Mesenchymal stem cell (in vitro differentiated cells and primary cell): ENCODE results near the gene NTF3.

ENCODE experiments used
- DNase-seq: peaks from one replicate; pipeline ENCODE4 v3.0.0-alpha.2; 2013
- H2AFZ ChIP-seq: one replicate; pipeline ENCODE4 v1.6.1; 2013; ENCODE audit warnings: low read depth, mild to moderate bottlenecking, control low read depth, inconsistent platforms, low read length, moderate library complexity
- H2AK5ac ChIP-seq: 2 replicates; pipeline ENCODE4 v1.6.1; 2013; ENCODE audit warnings: low read length, moderate library complexity, mild to moderate bottlenecking, inconsistent platforms; ENCODE audit not compliant: severe bottlenecking
- H2BK120ac ChIP-seq: one replicate; pipeline ENCODE4 v1.6.1; 2013; ENCODE audit warnings: low read depth, mild to moderate bottlenecking, inconsistent platforms, low read length, moderate library complexity
- H2BK12ac ChIP-seq, 2 experiments: one replicate each; pipeline ENCODE4 v1.6.1; 2013; ENCODE audit warnings: inconsistent platforms in 2 of 2, low read length in 2 of 2, mild to moderate bottlenecking in 2 of 2, moderate library complexity in 2 of 2, control low read depth in 1 of 2
- H2BK15ac ChIP-seq: one replicate; pipeline ENCODE4 v1.6.1; 2013; ENCODE audit warnings: mild to moderate bottlenecking, low read depth, inconsistent platforms; ENCODE audit not compliant: poor library complexity, severe bottlenecking
- H2BK5ac ChIP-seq: 2 replicates; pipeline ENCODE4 v1.6.1; 2013; ENCODE audit warnings: low read depth, mild to moderate bottlenecking, low read length, control low read depth, inconsistent platforms; ENCODE audit not compliant: poor library complexity, severe bottlenecking
- H3K14ac ChIP-seq, 2 experiments: one replicate each; pipeline ENCODE4 v1.6.1; 2013; ENCODE audit warnings: inconsistent platforms in 2 of 2, low read length in 2 of 2, control low read depth in 1 of 2, mild to moderate bottlenecking in 1 of 2, moderate library complexity in 1 of 2
- H3K18ac ChIP-seq, 2 experiments: one replicate each; pipeline ENCODE4 v1.6.1; 2013; ENCODE audit warnings: inconsistent platforms in 2 of 2, low read length in 2 of 2, control low read depth in 1 of 2, low read depth in 1 of 2, mild to moderate bottlenecking in 1 of 2
- H3K23ac ChIP-seq, 2 experiments: one replicate each; pipeline ENCODE4 v1.6.1; 2013; ENCODE audit warnings: inconsistent platforms in 2 of 2, low read length in 2 of 2, mild to moderate bottlenecking in 2 of 2, moderate library complexity in 2 of 2, control low read depth in 1 of 2
- H3K27ac ChIP-seq: 2 replicates; pipeline ENCODE4 v1.5.1; 2013; ENCODE audit warnings: mild to moderate bottlenecking, moderate library complexity, low read length, control low read depth, inconsistent platforms; ENCODE audit not compliant: poor library complexity, severe bottlenecking
- H3K27me3 ChIP-seq, 2 experiments: 2 replicates each; pipeline versions ENCODE4 v1.6.1 to v1.7.0; 2013; ENCODE audit warnings: low read length in 2 of 2, mild to moderate bottlenecking in 2 of 2, moderate library complexity in 2 of 2, control low read depth in 1 of 2, inconsistent platforms in 1 of 2; ENCODE audit not compliant: control insufficient read depth in 1 of 2, insufficient read depth in 1 of 2
- H3K36me3 ChIP-seq, 2 experiments: 2 replicates each; pipeline versions ENCODE4 v1.6.1 to v1.7.0; 2013; ENCODE audit warnings: low read length in 2 of 2, control low read depth in 1 of 2, inconsistent platforms in 1 of 2, low read depth in 1 of 2, mild to moderate bottlenecking in 1 of 2; ENCODE audit not compliant: insufficient read depth in 2 of 2, control insufficient read depth in 1 of 2
- H3K4ac ChIP-seq, 2 experiments: one replicate each; pipeline ENCODE4 v1.6.1; 2013; ENCODE audit warnings: inconsistent platforms in 2 of 2, low read length in 2 of 2, mild to moderate bottlenecking in 2 of 2, moderate library complexity in 2 of 2, control low read depth in 1 of 2, low read depth in 1 of 2
- H3K4me1 ChIP-seq: 2 replicates; pipeline ENCODE4 v1.6.1; 2013; ENCODE audit warnings: low read depth, low read length, control low read depth; ENCODE audit not compliant: control insufficient read depth, insufficient read depth
- H3K4me2 ChIP-seq: 2 replicates; pipeline ENCODE4 v1.6.1; 2013; ENCODE audit warnings: low read length, mild to moderate bottlenecking, inconsistent platforms; ENCODE audit not compliant: poor library complexity, severe bottlenecking
- H3K4me3 ChIP-seq, 2 experiments: 2 replicates each; pipeline versions ENCODE4 v1.5.1 to v1.7.0; 2013; ENCODE audit warnings: low read length in 2 of 2, mild to moderate bottlenecking in 2 of 2, control low read depth in 1 of 2, low read depth in 1 of 2; ENCODE audit not compliant: insufficient read depth in 1 of 2
- H3K79me1 ChIP-seq: replicated peaks from 2 replicates; pipeline ENCODE4 v1.6.1; 2013; ENCODE audit warnings: mild to moderate bottlenecking, control low read depth, low read length, inconsistent platforms; ENCODE audit not compliant: poor library complexity, severe bottlenecking
- H3K9ac ChIP-seq: 2 replicates; pipeline ENCODE4 v1.7.0; 2013; ENCODE audit warnings: mild to moderate bottlenecking, low read length, moderate library complexity
- H3K9me3 ChIP-seq: 2 replicates; pipeline ENCODE4 v1.7.0; 2013; ENCODE audit warnings: mild to moderate bottlenecking, low read length; ENCODE audit not compliant: control insufficient read depth
- H4K8ac ChIP-seq: one replicate; pipeline ENCODE4 v1.6.1; 2013; ENCODE audit warnings: inconsistent platforms, mild to moderate bottlenecking, low read length, moderate library complexity
- H4K91ac ChIP-seq: one replicate; pipeline ENCODE4 v1.6.1; 2013; ENCODE audit warnings: mild to moderate bottlenecking, low read length, inconsistent platforms
- WGBS: methylation state at CpG from one replicate; pipeline ENCODE4 v1.1.7; 2013; ENCODE audit warnings: mixed read lengths; 5-methylcytosine and 5-hydroxymethylcytosine counted together

The NTF3 gene

DNA sequence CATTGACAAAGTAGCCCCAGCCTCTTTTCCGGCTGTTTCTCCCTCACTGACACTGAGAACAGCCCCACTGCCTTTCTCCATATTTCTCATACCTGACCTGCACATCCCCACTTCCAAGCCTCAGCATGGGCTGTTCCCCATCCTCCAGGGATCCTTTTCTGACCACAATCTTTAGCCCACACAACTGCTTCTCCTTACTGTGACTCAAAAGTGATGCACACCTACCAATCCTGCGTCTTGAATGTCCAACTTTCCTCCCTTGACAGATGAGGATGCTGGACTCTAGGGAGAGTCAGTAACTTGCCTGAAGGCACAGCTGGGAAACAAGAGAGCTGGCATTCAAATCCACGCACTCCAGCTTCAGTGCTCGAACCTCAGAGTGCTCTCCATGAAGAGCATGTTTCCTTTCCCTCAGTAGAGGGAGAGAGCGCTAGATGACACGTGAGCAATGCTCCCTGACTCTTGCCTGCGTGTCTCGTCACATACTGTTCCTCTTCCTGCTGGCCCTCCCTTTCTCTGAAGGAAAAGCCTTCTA, 75.6 kb downstream of the NTF3 start:
- no peaks in the 10 kb centered on the region for H3K36me3 ChIP-seq
- no peaks in the 10 kb centered on the region for H3K79me1 ChIP-seq
- no peak overlapping the region for H3K23ac ChIP-seq
- no peak overlapping the region for H4K91ac ChIP-seq
- H3K4me2 ChIP-seq, result no peak overlapping the region
- H3K4me3 ChIP-seq, result no peak overlapping the region
- H3K9me3 ChIP-seq, result no peaks in the 10 kb centered on the region
- H2BK5ac ChIP-seq, result no peak overlapping the region
- no peak overlapping the region for H3K14ac ChIP-seq
- no peaks in the 10 kb centered on the region for H3K4me1 ChIP-seq
- no peak overlapping the region for H2BK15ac ChIP-seq
- no peak overlapping the region for H4K8ac ChIP-seq
- H2AK5ac ChIP-seq, result no peak overlapping the region
- H3K18ac ChIP-seq, result no peak overlapping the region
- peaks cover 11 to 25% of the 10 kb centered on the region in 2 experiments for H3K27me3 ChIP-seq
- H2BK120ac ChIP-seq, result no peak overlapping the region
- WGBS, result 76% methylated on average over 8 of the region's 8 CpGs
- DNase-seq, result no peak
- no peak overlapping the region for H3K4ac ChIP-seq
- H2BK12ac ChIP-seq, result no peak overlapping the region
- no peak overlapping the region for H3K9ac ChIP-seq
- no peak overlapping the region for H2AFZ ChIP-seq
- no peak overlapping the region for H3K27ac ChIP-seq

DNA sequence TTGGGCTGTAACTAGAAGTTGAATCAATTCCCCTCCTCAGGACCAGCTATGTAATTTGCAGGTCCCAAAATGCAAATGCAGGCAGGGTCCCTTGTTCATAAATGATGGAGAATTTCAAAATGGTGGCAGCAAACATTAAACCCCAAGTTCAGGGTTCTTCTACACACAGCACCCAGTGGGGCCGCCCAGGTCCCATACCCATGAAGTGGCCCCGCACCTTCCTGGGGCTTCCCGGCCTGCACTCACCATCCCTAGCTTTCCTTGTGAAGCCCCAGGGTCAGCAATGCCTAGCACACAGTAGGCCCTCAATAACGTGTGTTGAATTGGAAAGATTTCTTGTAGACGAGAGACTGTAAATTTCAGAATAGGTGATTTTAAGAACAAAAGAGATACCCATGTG, 76.0 kb downstream of the NTF3 start:
- no peak overlapping the region for H3K23ac ChIP-seq
- H2BK120ac ChIP-seq, result no peak overlapping the region
- WGBS, result 96% methylated on average over 5 of the region's 5 CpGs

DNA sequence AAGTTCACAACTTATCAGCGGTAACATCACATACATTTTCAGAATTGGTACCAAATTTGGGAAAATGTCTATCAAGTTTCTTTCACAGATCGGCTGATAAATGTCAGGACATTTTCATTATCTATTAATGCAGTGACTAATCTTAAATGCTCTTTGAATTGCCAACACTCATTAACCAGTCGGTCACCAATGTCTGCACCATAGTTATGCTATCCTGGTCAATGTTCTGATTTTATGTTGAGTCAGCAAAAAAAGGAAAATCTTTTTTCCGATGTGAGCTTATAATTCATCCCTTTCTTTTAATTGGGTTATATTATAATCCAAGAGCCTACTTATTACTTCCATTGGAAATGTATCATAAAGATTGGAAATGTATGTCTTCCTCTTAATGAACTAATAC, 77.2 kb downstream of the NTF3 start:
- Histone ChIP-seq H3K36me3 (no peaks in the 10 kb centered on the region), H2BK5ac (no peak overlapping the region), H3K4me3 (no peak overlapping the region), H3K4me2 (no peak overlapping the region), H3K14ac (no peak overlapping the region), H3K9me3 (no peaks in the 10 kb centered on the region), H4K8ac (no peak overlapping the region), H3K18ac (no peak overlapping the region), H3K27me3 (peaks cover 11 to 32% of the 10 kb centered on the region in 2 experiments), H3K23ac (no peak overlapping the region), H3K4me1 (no peaks in the 10 kb centered on the region), H2BK12ac (no peak overlapping the region), H2AFZ (no peak overlapping the region), H2BK120ac (no peak overlapping the region), H2BK15ac (no peak overlapping the region), H3K27ac (no peak overlapping the region), H3K9ac (no peak overlapping the region), H3K79me1 (no peaks in the 10 kb centered on the region), H3K4ac (no peak overlapping the region), H2AK5ac (no peak overlapping the region), H4K91ac (no peak overlapping the region)
- 100% methylated on average over 3 of the region's 4 CpGs for WGBS
- DNase-seq, result no peak

More for the DNA sequence above, 76.0 kb downstream of the NTF3 start:
- H3K14ac ChIP-seq, result no peak overlapping the region
- no peak overlapping the region for H4K91ac ChIP-seq
- H3K27ac ChIP-seq, result no peak overlapping the region
- H3K79me1 ChIP-seq, result no peaks in the 10 kb centered on the region
- no peak overlapping the region for H4K8ac ChIP-seq
- H3K18ac ChIP-seq, result no peak overlapping the region
- no peak overlapping the region for H2AK5ac ChIP-seq
- H2AFZ ChIP-seq, result no peak overlapping the region
- no peak overlapping the region for H3K4ac ChIP-seq
- H2BK5ac ChIP-seq, result no peak overlapping the region
- H2BK15ac ChIP-seq, result no peak overlapping the region
- no peaks in the 10 kb centered on the region for H3K4me1 ChIP-seq
- H3K27me3 ChIP-seq, result peaks cover 11 to 26% of the 10 kb centered on the region in 2 experiments
- no peak for DNase-seq
- no peaks in the 10 kb centered on the region for H3K9me3 ChIP-seq
- no peaks in the 10 kb centered on the region for H3K36me3 ChIP-seq
- no peak overlapping the region for H2BK12ac ChIP-seq
- H3K4me2 ChIP-seq, result no peak overlapping the region
- no peak overlapping the region for H3K4me3 ChIP-seq
- no peak overlapping the region for H3K9ac ChIP-seq

DNA sequence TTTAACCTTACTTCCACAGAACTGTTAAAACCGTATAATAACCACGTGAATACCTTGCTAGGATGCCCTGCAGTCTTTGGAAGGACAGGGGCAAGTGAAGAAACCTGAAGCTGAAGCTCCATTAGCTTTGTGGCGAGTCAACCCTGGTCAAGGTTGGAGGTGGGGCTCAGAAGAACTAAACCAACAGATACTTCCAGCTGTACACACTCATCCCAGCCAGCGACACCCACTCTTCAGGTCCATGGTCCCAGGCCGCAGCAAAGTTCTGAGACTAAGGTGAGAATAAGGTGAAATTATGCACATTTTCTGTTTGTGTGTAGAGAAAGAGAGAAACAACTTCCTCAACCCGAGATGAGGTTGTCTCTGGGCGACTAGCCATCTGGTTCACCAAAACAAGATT, 77.6 kb downstream of the NTF3 start:
- no peak overlapping the region for H3K4me3 ChIP-seq
- no peak overlapping the region for H3K27ac ChIP-seq
- no peak overlapping the region for H3K18ac ChIP-seq
- no peak overlapping the region for H4K8ac ChIP-seq
- H2BK120ac ChIP-seq, result no peak overlapping the region
- H3K9ac ChIP-seq, result no peak overlapping the region
- H4K91ac ChIP-seq, result no peak overlapping the region
- no peak overlapping the region for H3K23ac ChIP-seq
- H2AK5ac ChIP-seq, result no peak overlapping the region
- H2BK5ac ChIP-seq, result no peak overlapping the region
- no peak overlapping the region for H3K4ac ChIP-seq
- H3K14ac ChIP-seq, result no peak overlapping the region
- no peak overlapping the region for H3K4me2 ChIP-seq
- no peaks in the 10 kb centered on the region for H3K4me1 ChIP-seq
- H3K9me3 ChIP-seq, result no peaks in the 10 kb centered on the region
- no peak overlapping the region for H2BK12ac ChIP-seq
- H3K79me1 ChIP-seq, result no peaks in the 10 kb centered on the region
- no peak for DNase-seq
- H2BK15ac ChIP-seq, result no peak overlapping the region
- no peak overlapping the region for H2AFZ ChIP-seq
- H3K27me3 ChIP-seq, result peaks cover 11 to 32% of the 10 kb centered on the region in 2 experiments
- H3K36me3 ChIP-seq, result no peaks in the 10 kb centered on the region
- WGBS, result 99% methylated on average over 6 of the region's 7 CpGs
